Measurements from ENCODE around the gene PLSCR4. TPM values are rescaled to one million over a fixed set of nuclear protein-coding genes. Genes with fewer than 3 reads are reported as not detected.

Gene PLSCR4
- total and polyA plus RNA-seq, 2 of the 8 experiments (the other 6 are each of a cell fraction or from before 2014, with no cell fraction given), result 1.8 to 2.9 TPM

DNA sequence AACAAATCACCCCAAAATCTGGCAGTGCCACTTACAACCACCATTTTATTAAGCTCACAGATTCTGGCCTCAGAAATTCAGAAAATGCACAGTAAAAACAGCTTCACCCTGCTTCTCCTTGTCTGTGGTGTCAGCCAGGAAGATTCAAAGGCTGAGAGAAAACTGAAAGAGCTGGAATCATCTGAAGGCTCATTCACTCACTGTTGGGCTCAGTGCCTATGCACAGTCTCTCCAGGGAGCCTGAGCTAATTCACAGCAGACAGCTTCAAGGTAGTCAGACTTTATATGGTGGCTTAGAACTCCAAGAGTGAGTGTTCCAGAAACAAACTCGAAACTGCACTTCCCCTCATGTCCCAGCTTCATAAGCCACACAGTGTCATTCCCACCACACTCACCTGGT, 73.4 kb downstream of the PLSCR4 start:
- Histone ChIP-seq H2AK5ac (ENCODE audit: low read depth, low read length) (no peak overlapping the region), H3K27ac (ENCODE audit: low read depth, low read length) (no peak overlapping the region), H3K4me3 (ENCODE audit: extremely low read depth in 1 of 4, insufficient read depth in 2 of 4, low read depth in 3 of 4, low read length in 4 of 4) (no peak overlapping the region), H3K79me1 (ENCODE audit: low read depth, low read length) (no peaks in the 10 kb centered on the region), H3K23me2 (ENCODE audit: low read depth, low read length) (no peaks in the 10 kb centered on the region), H3K4me2 (ENCODE audit: insufficient read depth in 1 of 2, low read depth in 2 of 2, low read length in 2 of 2) (no peak overlapping the region), H3K27me3 (replicated peaks in 1 of 4; ENCODE audit: control insufficient read depth in 3 of 4, extremely low read depth in 1 of 4, insufficient read depth in 3 of 4, low read length in 3 of 4) (no peaks in the 10 kb centered on the region), H3K79me2 (ENCODE audit: control insufficient read depth in 1 of 2, insufficient read depth in 2 of 2, low read length in 2 of 2) (no peaks in the 10 kb centered on the region), H4K5ac (ENCODE audit: insufficient read length, low read depth, low read length) (no peak overlapping the region), H4K20me1 (replicated peaks in 1 of 2; ENCODE audit: control insufficient read depth in 1 of 2, insufficient read depth in 2 of 2, low read length in 2 of 2) (no peaks in the 10 kb centered on the region), H2BK5ac (ENCODE audit: low read depth, low read length) (no peak overlapping the region), H4K91ac (replicated peaks; ENCODE audit: insufficient read length, low read length) (no peak overlapping the region), H4K8ac (ENCODE audit: extremely low read depth, insufficient read depth, low read length) (no peak overlapping the region), H2BK120ac (replicated peaks; ENCODE audit: low read depth, low read length) (no peak overlapping the region), H2BK20ac (ENCODE audit: low read length) (no peak overlapping the region), H3K18ac (ENCODE audit: extremely low read depth, low read length) (no peak overlapping the region), H3K23ac (ENCODE audit: insufficient read length) (no peak overlapping the region), H3K9me3 (ENCODE audit: insufficient read depth in 2 of 2, low read depth in 1 of 2, low read length in 1 of 2) (no peaks in the 10 kb centered on the region), H2BK12ac (ENCODE audit: low read depth, low read length) (no peak overlapping the region), H2BK15ac (ENCODE audit: low read length) (no peak overlapping the region), H3K56ac (replicated peaks; ENCODE audit: insufficient read length, low read depth, low read length) (no peak overlapping the region), H2AFZ (ENCODE audit: low read length) (peak overlapping the region; percentile 60; the same call in 1 of the 2 replicates), H3K36me3 (ENCODE audit: control insufficient read depth in 2 of 4, insufficient read depth in 4 of 4, low read length in 3 of 4) (no peaks in the 10 kb centered on the region), H3K9ac (replicated peaks in 1 of 4; ENCODE audit: extremely low read depth in 1 of 4, low read depth in 3 of 4, low read length in 3 of 4) (no peak overlapping the region), H3K4me1 (replicated peaks in 1 of 4; ENCODE audit: control insufficient read depth in 3 of 4, insufficient read depth in 4 of 4, low read length in 3 of 4) (no peaks in the 10 kb centered on the region), H3K4ac (replicated peaks; ENCODE audit: insufficient read length, low read depth, low read length) (no peak overlapping the region), H3K14ac (ENCODE audit: insufficient read length) (no peak overlapping the region)
- POLR2A ChIA-PET (ENCODE audit: partially characterized antibody), result no interaction called here
- 94% methylated on average over 1 of the region's 1 CpG; no CpG with 5 or more reads in 1 of the 2 experiments for WGBS, 2 experiments (ENCODE audit: extremely low coverage in 1 of 2, insufficient coverage in 1 of 2, insufficient read length in 1 of 2, insufficient replicate concordance in 2 of 2, low coverage in 1 of 2, low lambda C conversion rate in 2 of 2, missing lambda C conversion rate in 1 of 2)
- TF ChIP-seq JUN (IDR thresholded peaks at IDR 0.05; ENCODE audit: low read depth, low read length) (no peak), TAF7 (optimal IDR thresholded peaks at IDR 0.05; ENCODE audit: borderline replicate concordance, low read depth, low read length) (no peak), RAD21 (IDR thresholded peaks at IDR 0.05 in 1 of 2, conservative IDR thresholded peaks at IDR 0.05 in 1 of 2; ENCODE audit: low read depth in 2 of 2, low read length in 2 of 2) (no peak), YY1 (IDR thresholded peaks at IDR 0.05; ENCODE audit: low read depth, low read length) (no peak)
- no peak for FAIRE-seq
- DNase-seq (ENCODE audit: low read depth in 1 of 2, low spot score in 2 of 2), result no peak
- CTCF ChIA-PET (ENCODE audit: partially characterized antibody), result interaction anchor here (0.6 to 5.7 kb wide), 7 partner anchors 11 to 112 kb away, joined by 3 to 46 read pairs (median 4); no protein-coding TSS in a partner anchor
